GM19328 (cell line): ENCODE measurements around the gene RAC3.

Experiments
- ATAC-seq: cut with Tn5 transposase; IDR thresholded peaks from one replicate; pipeline ENCODE4 v1.9.1; 2021; ENCODE audit warnings: mild to moderate bottlenecking, moderate library complexity; ENCODE audit not compliant: unreplicated experiment

The RAC3 gene

GRCh38 chr17:81998691-81999438, 32.6 kb upstream of the RAC3 start:
- no peak for ATAC-seq

- ATAC-seq, result no peak
These were observed 31.9 kb upstream of the RAC3 start for GRCh38 chr17:81999587-81999975.

GRCh38 chr17:81999976-82000802, 31.3 kb upstream of the RAC3 start:
- ATAC-seq, result no peak

- ATAC-seq, result no peak
These were observed 30.5 kb upstream of the RAC3 start for GRCh38 chr17:82000803-82001570.

GRCh38 chr17:82001571-82002056, 29.9 kb upstream of the RAC3 start:
- no peak for ATAC-seq

GRCh38 chr17:82003411-82004381, 27.8 kb upstream of the RAC3 start:
- no peak for ATAC-seq

GRCh38 chr17:82004517-82005455, 26.7 kb upstream of the RAC3 start:
- ATAC-seq, result no peak

GRCh38 chr17:82005701-82006348, 25.7 kb upstream of the RAC3 start:
- no peak for ATAC-seq

- no peak for ATAC-seq
These were observed 24.8 kb upstream of the RAC3 start for GRCh38 chr17:82006468-82007227.

- no peak for ATAC-seq
These were observed 24.3 kb upstream of the RAC3 start for GRCh38 chr17:82007228-82007494.

GRCh38 chr17:82007495-82008257, 23.8 kb upstream of the RAC3 start:
- no peak for ATAC-seq

GRCh38 chr17:82008258-82008940, 23.1 kb upstream of the RAC3 start:
- no peak for ATAC-seq

GRCh38 chr17:82008941-82009405, 22.5 kb upstream of the RAC3 start:
- no peak for ATAC-seq

GRCh38 chr17:82009413-82009812, 22.1 kb upstream of the RAC3 start:
- ATAC-seq, result no peak

GRCh38 chr17:82010575-82011525, 20.6 kb upstream of the RAC3 start:
- ATAC-seq, result no peak
